K562 (cell line): ENCODE data around the gene ODAD4. TPM values are rescaled to one million over a fixed set of nuclear protein-coding genes. Genes with fewer than 3 reads are reported as not detected.

Experiments
- ARNT ChIP-seq, 2 experiments: fragments of 450-650 bp; IDR thresholded peaks; 2 replicates each; pipeline ENCODE4 v1.6.1; 2016; ENCODE audit warnings: mild to moderate bottlenecking in 1 of 2
- E2F8 ChIP-seq: fragments of 450-650 bp; IDR thresholded peaks from 2 replicates; pipeline ENCODE4 v1.7.1; 2018; ENCODE audit warnings: mild to moderate bottlenecking, low read depth; ENCODE audit not compliant: partially characterized antibody
- IRF9 ChIP-seq: fragments of 450-650 bp; IDR thresholded peaks from 2 replicates; pipeline ENCODE4 v1.6.1; 2016; ENCODE audit warnings: missing biosample characterization, missing genetic modification characterization
- KLF13 ChIP-seq: fragments of 450-650 bp; IDR thresholded peaks from 2 replicates; pipeline ENCODE4 v1.6.1; 2016; ENCODE audit warnings: missing genetic modification characterization, low read depth, mild to moderate bottlenecking, missing compliant biosample characterization, moderate library complexity, borderline replicate concordance
- NR3C1 ChIP-seq: sonication (generic); formaldehyde crosslinking; IDR thresholded peaks from 2 replicates; pipeline ENCODE4 v1.8.1; 2022; ENCODE audit warnings: missing genetic modification reagents
- POLR3A ChIP-seq: IDR thresholded peaks from 2 replicates; pipeline ENCODE4 v1.6.1; 2011; ENCODE audit warnings: borderline replicate concordance, mild to moderate bottlenecking, moderate library complexity; ENCODE audit not compliant: insufficient read length, insufficient read depth; ENCODE audit errors: extremely low read depth
- ZBTB33 ChIP-seq: sonication (generic); formaldehyde crosslinking; IDR thresholded peaks from 2 replicates; pipeline ENCODE4 v1.8.1; 2023; ENCODE audit warnings: mild to moderate bottlenecking, missing genetic modification reagents
- ZKSCAN8 ChIP-seq: fragments of 200-800 bp; sonication (Bioruptor generic); IDR thresholded peaks from 2 replicates; pipeline ENCODE4 v1.6.1; 2016; ENCODE audit warnings: missing genetic modification characterization, missing compliant biosample characterization
- ZMIZ1 ChIP-seq, 2 experiments: fragments of 150-350 bp in 1 of 2; IDR thresholded peaks; 2 replicates each; pipeline ENCODE4 v1.6.1; 2012 to 2016; ENCODE audit warnings: low read depth in 2 of 2, low read length in 2 of 2, mild to moderate bottlenecking in 1 of 2, moderate library complexity in 1 of 2
- ZNF263 ChIP-seq: sonication (generic); formaldehyde crosslinking; IDR thresholded peaks from 2 replicates; pipeline ENCODE4 v1.8.0; 2022; ENCODE audit warnings: mild to moderate bottlenecking, missing genetic modification reagents, borderline replicate concordance
- ZNF561 ChIP-seq: fragments of 450-650 bp; formaldehyde crosslinking; conservative IDR thresholded peaks from 2 replicates; pipeline ENCODE4 v1.4.0; 2020; ENCODE audit warnings: mild to moderate bottlenecking, moderate library complexity
- polyA plus RNA-seq, 8 experiments: library from polyadenylated mRNA; depleted of rRNA in 4 of 8; stranded (reverse) in 5 of 8; unstranded in 3 of 8; fragments of >200 nt; fragmentation: Nextera tagmentation in 2 of 8; fragmentation: Illumina TruSeq in 1 of 8; extraction: Ambion mirVana in 2 of 8; extraction: Trizol in 1 of 8; gene quantifications; 2 replicates each; pipeline versions ENCODE4 v1.2.1 to v1.2.3, GENCODE V29; 2011 to 2014; ENCODE audit warnings: inconsistent platforms in 1 of 8, missing spikeins in 1 of 8
- total RNA-seq, 7 experiments: library from RNA; depleted of rRNA in 6 of 7; stranded (reverse); fragments of >200 nt in 6 of 7; fragmentation: Illumina TruSeq in 2 of 7; extraction: Trizol in 2 of 7; gene quantifications; 2 replicates each; pipeline versions ENCODE4 v1.2.1 to v1.2.3, GENCODE V29; 2011 to 2021; ENCODE audit warnings: low replicate concordance in 1 of 7

ODAD4 gene
- total and polyA plus RNA-seq, 9 of the 15 experiments (the other 6 are each of a cell fraction or from before 2014, with no cell fraction given), result 0.09 to 0.98 (median 0.51) TPM

GRCh38 chr17:41966463-41967140, 36.2 kb downstream of the ODAD4 start, which contains the start of gene CNP (continued):
- TF ChIP-seq ZBTB33 (CRISPR knock-in tag) (no peak), E2F8 (no peak), NR3C1 (no peak), ARNT (IDR thresholded peaks at IDR 0.05) (no peak), IRF9 (tag) (no peak), POLR3A (no peak), ZNF263 (CRISPR knock-in tag) (no peak), KLF13 (tag) (peak; percentile 79; the same call in 1 of the 2 replicates), ZNF561 (CRISPR knock-in tag) (no peak), ZMIZ1 (IDR thresholded peaks at IDR 0.05; ENCODE audit: low read depth in 2 of 2, low read length in 2 of 2) (peak in 1 of 2 experiments; percentile 38; a peak in 1 of 4 replicates), ZKSCAN8 (CRISPR knock-in tag) (no peak)
